GM10847 (cell line): ENCODE data around the gene EEPD1.

ENCODE experiments used
- POLR2A ChIP-seq: IDR thresholded peaks from 2 replicates; pipeline ENCODE4 v1.6.1; 2011; ENCODE audit not compliant: insufficient read length; ENCODE audit errors: extremely low read depth

Gene EEPD1

DNA sequence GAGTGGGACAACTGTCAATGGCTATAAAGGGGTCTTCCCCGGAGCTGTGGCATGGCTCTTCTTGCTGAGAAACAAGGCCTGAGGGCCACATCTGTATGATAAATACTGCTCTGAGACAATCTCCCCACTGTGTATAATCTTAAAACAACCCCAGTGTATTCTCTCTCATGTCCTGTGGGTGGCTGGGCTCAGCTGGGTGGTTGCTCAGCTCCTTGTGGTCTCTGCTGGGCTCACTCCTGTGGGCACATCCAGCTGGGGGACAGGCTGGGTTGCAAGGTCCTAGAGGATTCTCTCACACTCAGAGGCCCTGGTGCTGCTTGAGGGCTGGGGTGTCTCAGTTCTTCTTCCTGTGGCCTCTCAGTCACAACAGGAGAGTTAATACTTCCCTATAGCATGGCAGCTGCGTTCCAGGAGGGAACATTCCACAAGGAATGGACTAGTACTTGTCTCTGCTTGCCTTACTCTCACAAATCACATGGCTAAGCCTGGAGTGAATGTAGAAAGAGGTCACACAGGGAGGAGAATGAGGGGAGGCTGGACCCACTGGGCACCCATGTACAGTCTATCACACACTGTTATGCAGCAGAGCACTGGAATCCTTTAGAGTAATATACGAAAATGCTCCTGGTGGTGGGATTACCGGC is 4.5 kb upstream of the EEPD1 start:
- no peak for TF ChIP-seq POLR2A

DNA sequence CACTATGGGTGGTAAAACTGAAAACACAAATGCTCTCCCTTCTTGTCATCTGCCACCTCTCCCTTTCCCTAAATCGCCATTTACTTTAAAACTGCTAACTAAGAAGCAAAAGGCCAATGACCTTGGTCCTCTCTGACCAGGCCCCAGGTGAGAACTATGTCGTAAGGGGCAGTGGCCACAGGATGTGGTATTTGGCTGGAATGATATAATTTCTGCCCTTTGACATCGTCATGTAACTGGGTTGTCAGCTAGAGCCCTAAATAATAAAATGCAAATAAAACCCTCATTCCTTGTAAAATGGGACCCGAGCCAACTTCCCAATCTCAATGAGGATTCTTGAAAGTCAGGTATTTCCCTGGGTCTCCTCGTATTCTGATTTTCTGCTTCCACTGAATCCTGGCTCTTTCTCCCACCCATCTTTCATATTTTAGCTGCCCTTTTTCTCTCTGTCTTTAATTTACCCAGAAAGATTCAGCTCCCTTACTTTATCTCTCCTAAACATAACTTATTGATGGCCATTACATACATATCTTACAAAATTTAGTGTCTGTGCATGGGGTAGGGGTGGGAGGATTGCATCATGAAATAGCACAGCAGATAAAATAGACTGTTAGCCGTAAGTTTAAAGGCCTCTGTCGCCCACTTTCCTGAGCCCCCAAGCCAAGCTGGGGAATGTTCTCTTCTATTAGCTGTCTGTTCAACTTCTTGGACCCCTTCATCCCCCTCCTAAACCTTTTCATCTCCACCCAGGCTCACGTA is 3.2 kb upstream of the EEPD1 start:
- no peak for TF ChIP-seq POLR2A

DNA sequence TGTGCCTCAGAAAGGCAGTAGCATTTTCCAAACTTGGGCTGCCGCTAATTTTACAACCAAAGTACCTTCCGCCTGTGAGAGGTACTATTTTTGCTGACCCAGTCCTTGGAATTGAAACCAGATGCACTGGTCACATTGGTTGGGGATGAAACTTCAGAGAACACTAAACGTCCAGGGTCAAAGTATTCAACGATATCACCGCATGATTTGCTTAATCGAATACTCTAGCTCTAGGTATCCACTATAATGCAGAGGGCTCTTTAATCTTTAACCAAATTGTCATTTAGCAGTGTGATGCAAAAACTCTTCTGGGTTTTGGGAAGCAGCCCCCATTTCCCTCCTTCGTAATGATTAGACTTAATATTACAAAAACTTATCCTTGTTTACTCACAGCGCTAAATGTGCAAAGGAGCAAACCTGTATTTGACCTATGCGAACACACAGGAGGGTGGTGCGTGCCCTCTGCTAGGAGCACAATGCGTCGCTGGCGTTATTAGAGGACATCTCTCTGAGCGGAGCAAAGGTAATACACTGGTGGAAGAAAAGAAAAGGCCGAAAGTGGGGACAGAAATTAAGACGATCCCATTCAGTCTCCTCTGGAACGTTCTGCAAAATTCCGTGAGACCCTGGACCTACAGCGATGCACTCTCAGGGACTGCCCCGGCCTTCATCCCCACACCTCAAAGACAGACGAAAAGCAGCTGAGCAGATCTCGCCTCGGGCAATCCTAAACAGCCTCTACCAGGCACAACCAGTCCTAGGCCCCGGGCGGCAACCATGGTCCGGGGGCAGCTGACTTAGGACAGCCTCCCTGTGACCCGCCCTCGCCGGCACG is 916 bp upstream of the EEPD1 start:
- TF ChIP-seq POLR2A = no peak

DNA sequence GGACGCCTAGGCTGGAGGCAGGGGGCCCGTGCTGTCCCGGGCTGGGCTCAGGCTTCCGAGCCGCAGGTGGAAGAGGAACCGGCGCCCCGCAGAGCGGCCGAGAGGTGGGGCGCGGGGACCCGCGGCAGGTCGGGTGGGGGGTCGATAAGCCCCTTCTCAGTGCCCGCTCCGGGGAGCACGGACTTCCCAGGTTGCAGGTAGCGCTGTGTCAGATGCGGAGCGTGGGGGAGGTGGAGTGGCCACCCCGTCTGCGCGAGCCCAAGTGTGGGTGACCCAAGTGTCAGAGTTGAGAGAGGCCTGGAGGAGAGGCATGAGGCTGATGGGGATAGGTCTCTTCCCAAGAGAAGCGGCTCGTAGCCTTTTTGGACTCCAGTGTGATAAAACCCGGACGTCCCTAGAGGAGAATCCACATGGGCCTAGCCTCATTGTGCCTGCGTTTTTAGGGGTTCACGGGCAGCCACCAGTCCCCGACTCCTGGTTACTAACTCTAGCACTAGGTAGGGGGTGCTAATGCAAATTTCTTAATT is 580 bp downstream of the EEPD1 start:
- no peak for TF ChIP-seq POLR2A

DNA sequence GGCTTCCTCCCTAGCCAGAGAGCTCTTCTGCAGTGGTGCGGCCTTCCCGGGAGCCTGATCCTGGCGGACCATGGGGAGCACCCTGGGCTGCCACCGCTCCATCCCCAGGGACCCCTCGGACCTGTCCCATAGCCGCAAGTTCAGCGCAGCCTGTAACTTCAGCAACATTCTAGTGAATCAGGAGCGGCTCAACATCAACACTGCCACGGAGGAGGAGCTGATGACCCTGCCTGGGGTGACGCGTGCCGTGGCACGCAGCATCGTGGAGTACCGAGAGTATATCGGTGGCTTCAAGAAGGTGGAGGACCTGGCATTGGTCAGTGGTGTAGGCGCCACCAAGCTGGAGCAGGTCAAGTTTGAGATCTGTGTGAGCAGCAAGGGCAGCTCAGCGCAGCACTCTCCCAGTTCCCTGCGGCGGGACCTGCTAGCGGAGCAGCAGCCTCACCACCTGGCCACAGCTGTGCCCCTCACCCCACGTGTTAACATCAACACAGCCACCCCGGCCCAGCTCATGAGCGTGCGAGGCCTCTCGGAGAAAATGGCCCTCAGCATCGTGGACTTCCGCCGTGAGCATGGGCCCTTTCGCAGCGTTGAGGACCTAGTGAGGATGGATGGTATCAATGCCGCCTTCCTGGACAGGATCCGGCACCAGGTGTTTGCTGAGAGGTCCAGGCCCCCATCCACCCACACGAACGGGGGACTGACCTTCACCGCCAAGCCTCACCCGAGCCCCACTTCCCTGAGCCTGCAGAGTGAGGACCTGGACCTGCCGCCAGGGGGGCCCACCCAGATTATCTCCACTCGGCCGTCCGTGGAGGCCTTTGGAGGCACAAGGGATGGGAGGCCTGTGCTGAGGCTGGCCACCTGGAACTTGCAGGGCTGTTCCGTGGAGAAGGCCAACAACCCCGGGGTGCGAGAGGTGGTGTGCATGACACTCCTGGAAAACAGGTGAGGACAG is 1.5 kb downstream of the EEPD1 start:
- no peak for TF ChIP-seq POLR2A

DNA sequence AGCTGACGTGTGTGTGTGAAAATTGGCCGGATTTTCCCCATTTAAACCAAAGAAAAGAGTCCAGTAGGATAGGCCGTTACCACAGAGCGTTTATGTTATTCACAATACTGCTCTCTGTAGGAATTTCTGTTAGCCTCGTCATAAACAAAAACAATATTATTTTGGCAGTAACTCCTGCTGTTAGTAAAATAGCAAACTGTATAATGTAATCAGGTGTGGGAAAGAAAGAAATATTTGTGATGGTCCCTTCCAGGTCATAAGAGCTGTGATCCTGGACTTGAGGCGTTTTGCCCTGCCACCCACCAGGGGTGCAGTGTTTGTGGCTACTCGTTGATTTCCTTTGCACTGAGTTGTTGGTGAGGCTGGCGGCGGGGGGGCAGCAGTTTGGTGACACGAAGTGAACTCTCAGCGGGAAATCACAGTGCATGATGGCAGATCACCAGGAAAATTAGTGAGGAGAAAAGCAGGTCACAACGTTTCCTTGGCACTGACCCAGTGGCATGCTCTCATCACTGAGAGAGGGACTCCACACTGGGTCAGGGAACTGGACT is 2.8 kb downstream of the EEPD1 start:
- no peak for TF ChIP-seq POLR2A

DNA sequence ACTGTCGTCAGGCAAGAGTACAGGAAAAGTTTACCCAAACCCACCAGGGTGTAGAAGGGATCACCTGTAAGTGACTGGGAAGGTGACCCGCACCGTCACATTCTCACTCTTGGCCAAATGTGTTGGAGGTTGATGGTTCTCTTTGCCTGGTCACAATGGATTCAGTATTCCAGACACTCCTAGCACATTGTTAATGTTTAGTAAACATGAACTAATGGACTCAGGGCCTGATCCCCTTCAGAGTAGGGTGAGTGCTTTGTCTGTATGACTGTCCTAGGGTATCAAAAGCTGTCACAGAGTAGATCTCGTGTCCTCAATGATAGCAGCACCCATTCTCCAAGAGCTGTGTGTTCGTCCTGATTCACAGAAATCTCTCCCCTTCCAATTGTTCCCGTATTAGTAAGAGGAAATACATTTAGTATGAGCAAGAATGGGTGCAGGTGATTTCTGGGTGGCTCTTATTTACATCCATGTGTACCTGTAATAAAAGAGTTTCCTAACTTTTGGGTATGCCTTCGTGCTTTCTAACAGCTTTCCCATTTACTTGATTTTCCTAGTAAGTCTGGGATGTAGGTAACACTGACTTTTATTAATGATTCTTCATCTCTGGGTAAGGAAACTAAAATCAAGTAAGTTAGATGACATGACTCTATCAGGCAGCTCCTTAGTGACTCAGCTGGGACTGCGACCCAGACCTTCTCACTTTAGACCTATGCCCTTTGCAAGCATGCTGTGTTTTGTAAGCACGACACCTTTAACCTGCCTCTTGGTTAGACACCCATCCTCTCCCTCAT is 4.7 kb downstream of the EEPD1 start:
- TF ChIP-seq POLR2A = no peak

DNA sequence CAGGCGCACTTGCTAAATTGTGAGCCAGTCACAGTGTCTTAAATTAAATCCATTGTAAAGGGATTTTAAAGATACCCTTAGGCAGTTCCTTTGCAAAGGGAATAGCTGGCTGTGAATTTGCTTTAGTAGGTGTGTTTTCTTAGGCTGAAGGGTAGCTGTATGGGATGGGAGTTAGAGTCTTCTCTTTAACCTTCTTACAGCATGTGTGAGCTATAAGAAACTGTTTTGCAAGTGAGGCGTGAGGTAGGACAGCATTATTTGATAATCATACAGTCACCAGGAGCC is 5.2 kb downstream of the EEPD1 start:
- TF ChIP-seq POLR2A = no peak

DNA sequence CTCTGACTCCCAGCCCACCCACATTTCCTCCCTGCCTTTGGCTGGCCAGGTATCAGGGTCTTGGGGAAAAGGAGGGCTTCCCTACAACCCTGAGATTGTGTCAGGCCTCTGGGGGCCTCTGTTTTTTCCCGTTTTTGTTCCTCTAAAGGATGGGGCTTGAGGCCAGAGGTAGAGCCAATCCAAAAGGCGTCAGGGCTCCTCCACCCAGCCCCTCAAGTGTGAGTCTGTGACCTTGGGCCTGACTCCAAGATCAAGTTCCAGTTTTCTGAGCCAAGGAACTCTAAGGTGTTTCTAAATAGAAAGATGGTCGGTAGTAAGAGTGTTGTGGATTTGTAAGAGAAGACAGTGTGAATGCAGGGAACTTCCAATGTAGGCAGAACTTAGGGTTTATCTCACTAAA is 6.6 kb downstream of the EEPD1 start:
- TF ChIP-seq POLR2A = no peak

DNA sequence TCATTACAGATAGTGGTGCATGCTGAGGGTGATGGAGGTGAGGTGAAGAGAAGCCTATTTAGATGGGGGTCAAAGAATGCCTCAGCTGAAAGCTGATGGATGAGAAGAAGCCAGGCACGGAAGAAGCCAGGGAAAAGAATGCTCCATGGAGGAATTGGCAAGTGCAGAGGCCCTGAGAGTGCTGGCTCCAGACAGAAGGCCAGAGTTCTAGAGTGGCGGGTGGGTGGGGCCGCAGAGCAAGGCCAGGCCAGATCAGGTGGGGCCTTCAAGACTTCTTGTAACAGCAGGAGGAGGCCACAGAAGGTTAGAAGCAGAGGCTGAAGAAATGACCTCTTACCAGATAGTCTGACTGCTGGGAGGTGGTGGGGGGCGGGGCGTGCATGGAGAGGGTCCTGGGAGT is 7.3 kb downstream of the EEPD1 start:
- TF ChIP-seq POLR2A = no peak

DNA sequence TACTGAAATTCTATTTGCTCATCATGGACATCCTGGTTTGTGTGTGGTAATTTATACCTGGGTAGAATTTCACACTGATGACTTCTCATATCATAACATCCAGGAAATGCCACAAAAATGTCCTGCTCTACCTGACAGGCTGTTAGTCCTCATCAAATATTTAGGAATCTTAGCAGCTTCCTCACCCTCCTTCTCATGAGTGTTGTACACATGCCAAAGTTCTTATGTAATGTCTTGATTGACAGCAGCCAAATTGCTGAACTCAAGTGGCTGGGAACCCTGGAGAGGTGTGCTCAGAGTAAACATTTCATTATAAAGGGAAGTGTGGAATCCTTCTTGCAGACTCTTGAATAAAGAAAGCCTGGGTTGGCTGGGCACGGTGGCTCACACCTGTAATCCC is 8.9 kb downstream of the EEPD1 start:
- no peak for TF ChIP-seq POLR2A

DNA sequence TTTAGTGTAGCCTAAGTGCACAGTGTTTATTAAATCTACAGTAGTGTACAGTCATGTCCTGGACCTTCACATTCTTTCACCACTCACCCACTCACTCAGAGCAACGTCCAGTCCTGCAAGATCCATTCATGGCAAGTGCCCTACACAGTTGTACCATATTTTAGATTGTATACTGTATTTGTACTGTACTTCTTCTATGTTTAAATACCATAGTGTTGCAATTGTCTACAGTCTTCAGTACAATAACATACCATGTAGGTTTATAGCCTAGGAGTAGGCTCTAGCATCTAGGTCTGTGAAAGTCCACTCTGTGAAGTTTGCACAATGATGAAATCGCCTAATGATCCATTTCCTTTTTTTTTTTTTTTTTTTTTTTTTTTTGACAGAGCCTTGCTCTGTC is 12.0 kb downstream of the EEPD1 start:
- no peak for TF ChIP-seq POLR2A

DNA sequence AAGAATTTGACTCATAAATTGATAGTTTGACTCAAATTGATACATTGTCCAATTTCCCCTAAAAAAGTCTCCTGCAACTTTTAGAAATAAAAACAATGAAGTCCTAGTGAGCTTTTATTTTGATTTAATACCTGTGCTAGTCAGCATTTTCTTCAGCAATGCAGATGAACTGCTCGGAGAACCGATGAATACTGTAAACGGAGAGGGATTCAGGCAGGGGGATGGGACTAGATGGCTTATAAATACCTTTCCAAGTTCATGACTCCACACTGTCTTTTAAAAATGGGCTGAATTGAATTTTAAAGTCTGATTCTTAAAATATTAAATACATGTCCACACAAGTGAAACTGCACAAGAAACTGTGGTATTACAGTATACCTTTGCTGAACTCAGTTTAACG is 12.7 kb downstream of the EEPD1 start:
- no peak for TF ChIP-seq POLR2A
